ENCODE measurements around the gene SLC25A23.

The SLC25A23 gene

DNA sequence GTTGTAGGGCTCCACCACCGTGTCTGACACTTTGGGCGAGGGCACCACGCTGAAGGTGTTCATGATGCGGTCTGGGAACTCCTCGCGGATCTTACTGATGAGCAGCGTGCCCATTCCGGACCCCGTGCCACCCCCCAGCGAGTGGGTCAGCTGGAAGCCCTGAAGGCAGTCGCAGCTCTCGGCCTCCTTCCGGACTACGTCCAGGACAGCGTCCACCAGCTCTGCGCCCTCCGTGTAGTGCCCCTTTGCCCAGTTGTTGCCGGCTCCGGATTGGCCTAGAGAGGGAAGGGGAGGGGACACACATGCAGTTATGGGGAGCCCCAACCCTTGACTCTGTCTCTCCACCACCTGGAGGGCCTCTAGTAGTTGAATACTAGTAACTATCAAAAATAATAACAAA, 36.4 kb upstream of the SLC25A23 start:
- TF ChIP-seq, protein P1, sequence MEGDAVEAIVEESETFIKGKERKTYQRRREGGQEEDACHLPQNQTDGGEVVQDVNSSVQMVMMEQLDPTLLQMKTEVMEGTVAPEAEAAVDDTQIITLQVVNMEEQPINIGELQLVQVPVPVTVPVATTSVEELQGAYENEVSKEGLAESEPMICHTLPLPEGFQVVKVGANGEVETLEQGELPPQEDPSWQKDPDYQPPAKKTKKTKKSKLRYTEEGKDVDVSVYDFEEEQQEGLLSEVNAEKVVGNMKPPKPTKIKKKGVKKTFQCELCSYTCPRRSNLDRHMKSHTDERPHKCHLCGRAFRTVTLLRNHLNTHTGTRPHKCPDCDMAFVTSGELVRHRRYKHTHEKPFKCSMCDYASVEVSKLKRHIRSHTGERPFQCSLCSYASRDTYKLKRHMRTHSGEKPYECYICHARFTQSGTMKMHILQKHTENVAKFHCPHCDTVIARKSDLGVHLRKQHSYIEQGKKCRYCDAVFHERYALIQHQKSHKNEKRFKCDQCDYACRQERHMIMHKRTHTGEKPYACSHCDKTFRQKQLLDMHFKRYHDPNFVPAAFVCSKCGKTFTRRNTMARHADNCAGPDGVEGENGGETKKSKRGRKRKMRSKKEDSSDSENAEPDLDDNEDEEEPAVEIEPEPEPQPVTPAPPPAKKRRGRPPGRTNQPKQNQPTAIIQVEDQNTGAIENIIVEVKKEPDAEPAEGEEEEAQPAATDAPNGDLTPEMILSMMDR (IDR thresholded peaks at IDR 0.05) = no peak

DNA sequence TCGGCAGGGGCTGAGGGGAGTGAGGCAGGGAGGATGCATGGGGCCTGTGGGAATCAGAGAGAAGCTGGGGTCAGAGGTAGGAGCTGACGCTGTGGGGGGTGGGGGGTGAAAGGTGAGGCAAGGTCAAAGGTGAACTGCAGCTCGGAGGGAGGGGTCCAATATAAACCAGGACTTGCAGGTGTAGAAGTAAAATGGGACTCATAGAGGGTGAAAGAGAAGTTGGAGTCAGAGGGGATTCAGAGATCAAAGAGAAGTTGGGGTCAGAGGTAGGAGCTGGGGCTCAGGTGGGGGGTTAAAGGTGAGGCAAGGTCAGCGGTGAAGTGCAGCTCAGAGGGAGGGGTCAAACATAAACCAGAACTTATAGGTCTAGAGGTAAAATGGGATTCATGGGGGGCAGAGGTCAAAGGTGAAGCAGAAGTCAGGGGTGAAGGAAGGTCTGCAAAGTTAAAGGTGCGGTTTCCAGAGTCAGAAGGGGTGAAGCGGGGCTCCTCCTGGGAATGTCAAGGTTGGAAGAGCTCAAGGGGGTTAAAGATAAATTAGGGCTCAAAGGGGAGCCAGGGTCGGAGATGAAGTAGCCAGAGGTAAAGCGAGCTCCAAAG, 34.9 kb upstream of the SLC25A23 start:
- TF ChIP-seq, protein P1 (IDR thresholded peaks at IDR 0.05) = no peak

DNA sequence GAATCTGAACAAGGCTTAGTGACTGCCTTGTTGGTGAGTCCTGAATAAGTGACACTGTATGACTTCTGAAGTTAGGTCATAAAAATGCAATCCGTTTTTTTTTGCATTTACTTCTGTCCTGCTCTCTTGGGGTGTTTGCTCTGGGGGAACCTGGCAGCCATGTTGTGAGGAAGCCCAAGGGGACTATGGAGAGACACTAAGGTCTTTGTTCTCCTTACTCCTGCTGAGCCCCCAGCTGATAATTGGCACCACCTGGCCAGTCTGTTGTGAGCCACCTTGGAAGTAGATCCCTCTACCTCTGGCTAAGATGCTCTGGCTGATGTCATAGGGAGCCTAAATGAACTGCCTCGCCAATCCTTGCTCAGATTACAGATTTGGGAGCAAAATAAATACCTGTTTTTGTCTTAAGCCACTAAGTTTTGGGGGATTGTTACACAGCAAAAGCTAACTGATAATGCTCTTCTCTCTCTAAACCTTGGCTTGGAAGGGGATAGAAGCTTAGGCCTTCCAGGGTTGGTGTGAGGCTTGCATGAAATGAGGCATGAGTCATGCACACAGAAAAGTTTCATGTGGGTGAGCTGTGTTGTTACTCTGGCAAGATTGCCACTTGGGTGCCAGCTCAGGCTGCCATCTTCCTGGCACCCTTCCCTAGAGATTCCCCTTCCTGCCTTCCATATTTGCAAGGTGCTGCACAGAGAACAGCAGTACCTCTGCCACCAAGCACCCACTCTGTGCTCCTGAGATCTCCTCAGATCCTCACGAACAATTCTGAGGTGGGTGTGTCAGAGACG, 32.4 kb upstream of the SLC25A23 start:
- TF ChIP-seq, protein P1 (IDR thresholded peaks at IDR 0.05) = no peak

DNA sequence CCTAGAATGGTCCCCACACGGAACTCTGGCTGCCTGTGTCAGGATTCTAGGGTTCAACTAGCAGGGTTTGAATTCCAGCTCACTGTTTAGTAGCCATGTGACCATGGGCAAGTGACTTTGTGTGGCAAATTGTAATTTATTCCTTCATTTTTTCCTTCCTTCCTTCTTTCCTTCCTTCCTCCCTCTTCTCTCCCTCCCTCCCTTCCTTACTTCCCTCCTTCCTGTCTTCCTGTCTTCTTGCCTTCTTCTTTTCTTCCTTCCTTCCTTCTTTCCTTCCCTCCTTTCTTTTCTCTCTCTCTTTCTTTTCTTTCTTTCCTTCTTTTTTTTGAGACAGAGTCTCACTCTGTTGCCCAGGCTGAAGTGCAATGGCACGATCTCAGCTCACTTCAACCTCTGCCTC, 30.5 kb upstream of the SLC25A23 start:
- TF ChIP-seq, protein P1 (IDR thresholded peaks at IDR 0.05) = no peak

DNA sequence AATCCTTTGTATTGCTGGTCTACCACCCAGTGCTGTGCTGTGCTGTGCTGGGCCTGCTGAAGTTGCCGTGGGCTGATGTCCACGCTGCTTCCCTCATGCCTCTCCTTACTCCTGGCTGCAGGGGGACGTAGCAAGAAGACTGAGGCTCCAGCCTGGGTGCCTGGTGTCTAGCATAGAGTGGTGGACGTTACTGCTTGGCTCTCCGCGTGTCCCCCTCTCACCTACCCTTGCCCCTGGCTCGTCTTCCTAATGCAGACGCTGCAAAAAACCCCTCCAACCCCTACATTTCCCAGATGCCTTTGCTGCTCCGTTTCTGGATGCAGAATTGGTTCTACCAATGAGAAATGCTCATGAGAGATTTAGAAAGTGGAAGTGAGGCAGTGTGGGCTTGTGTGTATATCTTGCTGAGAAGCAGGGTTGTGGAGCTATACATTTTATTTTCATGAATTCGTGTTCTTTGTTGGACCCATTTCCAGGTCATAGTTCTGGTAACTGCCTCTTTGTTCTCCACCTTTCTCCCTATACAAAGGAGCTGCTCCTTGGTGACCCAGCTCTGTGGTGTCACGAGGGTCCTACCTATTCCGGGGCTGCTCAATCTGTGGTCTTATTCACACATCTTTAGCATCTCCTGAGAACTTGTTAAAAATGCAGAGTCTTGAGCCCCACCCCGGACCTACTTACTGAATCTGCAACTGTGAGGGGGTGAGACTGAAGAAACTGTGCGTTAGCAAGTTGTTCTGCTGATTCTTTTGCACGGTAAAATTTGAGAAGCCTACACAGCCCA, 29.9 kb upstream of the SLC25A23 start:
- TF ChIP-seq, protein P1 (IDR thresholded peaks at IDR 0.05) = no peak

DNA sequence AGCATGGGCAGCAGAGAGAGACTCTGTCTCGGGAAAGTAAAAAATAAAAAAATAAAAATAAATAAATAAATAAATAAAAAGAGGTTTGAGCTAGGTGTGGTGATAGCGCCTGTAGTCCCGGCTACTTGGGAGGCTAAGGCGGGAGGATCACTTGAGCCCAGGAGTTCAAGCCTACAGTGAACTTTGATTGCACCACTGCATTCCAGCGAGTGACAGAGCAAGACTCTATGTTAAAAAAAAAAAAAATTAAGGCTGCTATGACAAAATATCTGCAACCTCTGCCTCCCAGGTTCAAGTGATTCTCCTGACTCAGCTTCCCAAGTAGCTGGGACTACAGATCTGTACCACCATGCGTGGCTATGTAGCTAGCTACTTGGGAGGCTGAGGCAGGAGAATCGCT, 25.2 kb upstream of the SLC25A23 start:
- TF ChIP-seq, protein P1 (IDR thresholded peaks at IDR 0.05) = no peak

DNA sequence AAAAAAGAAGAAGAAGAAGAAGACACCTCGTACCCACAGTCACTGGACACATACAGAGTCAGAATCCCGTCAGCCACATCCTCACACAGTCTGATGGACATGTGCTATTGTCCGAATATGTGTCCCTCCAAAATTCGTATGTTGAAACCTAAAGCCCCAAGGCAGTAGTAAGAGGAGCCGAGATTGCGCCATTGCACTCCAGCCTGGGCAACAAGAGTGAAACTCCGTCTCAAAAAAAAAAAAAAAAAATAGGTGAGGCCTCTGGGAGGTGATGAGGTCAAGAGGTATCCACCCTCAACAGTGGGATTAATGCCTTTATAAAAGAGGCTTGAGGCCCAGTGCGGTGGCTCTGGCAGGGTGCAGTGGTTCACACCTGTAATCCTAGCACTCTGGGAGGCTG, 24.6 kb upstream of the SLC25A23 start:
- TF ChIP-seq, protein P1 (IDR thresholded peaks at IDR 0.05) = no peak

Data from LNCAP (cell line).